HG03135 (cell line): ENCODE results near the gene TLX1.

Source experiments
- ATAC-seq: cut with Tn5 transposase; IDR thresholded peaks from one replicate; pipeline ENCODE4 v1.9.1; 2021; ENCODE audit warnings: mild to moderate bottlenecking, moderate library complexity; ENCODE audit not compliant: unreplicated experiment

The TLX1 gene

GRCh38 chr10:101130984-101131961, at the start of gene TLX1:
TLX1 (plus strand) TSS chr10:101131300; CDS start chr10:101131542, 242 bp downstream.
- no peak for ATAC-seq

DNA sequence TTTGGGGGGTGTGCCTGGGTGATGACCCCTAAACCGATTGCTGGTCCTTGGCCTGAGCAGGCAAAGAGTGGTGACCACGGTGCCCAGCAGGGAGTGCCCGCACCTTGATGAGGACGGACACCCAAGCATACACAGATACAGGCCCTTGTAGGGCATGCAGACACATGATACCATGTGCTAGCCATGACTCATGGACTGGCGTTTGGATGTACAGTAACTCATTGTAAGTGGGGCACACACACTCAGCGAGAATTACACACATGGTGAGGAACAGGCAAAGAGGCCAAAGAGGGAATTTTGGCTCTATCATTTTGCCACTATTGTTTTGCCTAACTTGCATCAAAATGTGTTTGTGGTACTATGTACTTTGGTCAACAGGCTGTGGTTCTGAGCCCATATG, 45.3 kb upstream of the TLX1 start:
- ATAC-seq: no peak

- ATAC-seq: no peak
These were observed 43.7 kb upstream of the TLX1 start for GRCh38 chr10:101087376-101087775.

DNA sequence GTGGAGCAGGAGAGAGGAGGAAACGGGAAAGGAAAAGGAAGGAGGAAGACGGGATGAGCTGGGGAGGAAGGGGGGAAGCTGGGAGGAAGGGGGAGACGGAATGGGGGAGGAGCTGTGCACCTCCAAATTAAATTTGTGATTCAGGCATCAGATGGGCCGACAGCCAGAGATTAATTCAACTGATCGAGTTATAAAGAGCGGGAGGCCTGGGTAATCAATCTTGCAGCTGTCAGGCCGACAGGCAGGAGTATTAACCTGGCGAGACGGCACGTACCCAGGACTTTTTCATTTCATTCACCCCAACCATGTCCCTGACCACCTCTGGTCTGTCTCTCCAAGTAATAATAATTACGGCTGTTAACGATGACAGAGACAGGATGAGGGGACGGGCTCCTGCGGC, 43.1 kb upstream of the TLX1 start:
- ATAC-seq: no peak

- ATAC-seq: no peak
These were observed 41.4 kb upstream of the TLX1 start for GRCh38 chr10:101089520-101090299.

DNA sequence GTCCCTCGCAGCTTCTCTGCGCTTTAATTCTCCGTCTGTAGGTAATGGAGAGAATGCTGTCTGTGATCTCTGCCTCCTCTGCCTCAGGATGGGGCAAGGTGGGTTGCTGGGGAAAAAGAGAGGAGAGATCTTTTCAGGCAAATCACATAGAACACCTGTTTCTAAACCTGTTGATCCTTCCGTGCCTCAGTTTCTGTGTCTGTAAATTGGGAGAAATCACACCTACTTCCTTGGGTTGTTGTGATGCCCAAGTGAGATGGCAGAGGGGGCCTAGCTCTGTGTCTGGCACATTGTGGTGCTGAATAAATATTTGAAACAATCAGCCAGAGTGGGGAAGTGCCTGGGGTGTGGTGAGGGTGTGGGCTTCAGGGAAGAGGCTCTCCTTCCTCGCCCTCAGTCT, 40.5 kb upstream of the TLX1 start:
- ATAC-seq: no peak

DNA sequence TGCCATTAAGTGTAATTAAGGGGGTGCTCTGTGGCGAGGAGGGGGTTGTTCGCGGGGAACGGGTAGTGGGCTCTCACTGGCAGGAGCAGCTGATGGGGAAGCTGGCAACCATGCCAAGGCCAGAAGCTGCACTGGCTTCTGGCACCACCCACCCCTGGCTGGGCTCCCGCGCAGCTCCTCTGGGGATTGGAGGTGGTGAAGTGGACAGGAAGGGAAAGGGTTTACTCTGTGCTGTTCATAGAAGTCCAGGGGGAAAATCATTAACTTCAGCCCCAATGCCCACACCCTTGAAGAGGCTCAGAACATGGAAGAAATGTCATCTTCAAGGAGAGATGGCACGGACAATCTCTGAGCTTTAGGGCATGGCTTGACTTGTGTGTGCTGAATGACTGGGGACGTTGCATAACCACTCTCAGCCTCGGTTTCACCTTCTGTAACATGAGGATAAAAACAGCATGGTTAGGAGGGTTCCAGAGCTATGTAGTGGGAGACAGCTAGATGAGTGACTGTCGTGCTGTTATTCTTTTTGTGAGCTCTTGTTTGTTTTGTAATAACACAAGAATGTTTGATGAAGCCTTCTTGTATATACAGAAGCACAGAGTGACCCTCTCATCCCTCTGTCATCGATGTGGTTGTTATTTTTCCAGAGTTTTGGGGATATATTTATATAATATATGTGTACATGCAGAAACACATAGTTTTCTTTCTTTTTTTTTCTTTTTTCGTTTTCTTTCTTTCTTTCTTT, 39.4 kb upstream of the TLX1 start:
- no peak for ATAC-seq

GRCh38 chr10:101092881-101093354, 38.2 kb upstream of the TLX1 start:
- no peak for ATAC-seq

DNA sequence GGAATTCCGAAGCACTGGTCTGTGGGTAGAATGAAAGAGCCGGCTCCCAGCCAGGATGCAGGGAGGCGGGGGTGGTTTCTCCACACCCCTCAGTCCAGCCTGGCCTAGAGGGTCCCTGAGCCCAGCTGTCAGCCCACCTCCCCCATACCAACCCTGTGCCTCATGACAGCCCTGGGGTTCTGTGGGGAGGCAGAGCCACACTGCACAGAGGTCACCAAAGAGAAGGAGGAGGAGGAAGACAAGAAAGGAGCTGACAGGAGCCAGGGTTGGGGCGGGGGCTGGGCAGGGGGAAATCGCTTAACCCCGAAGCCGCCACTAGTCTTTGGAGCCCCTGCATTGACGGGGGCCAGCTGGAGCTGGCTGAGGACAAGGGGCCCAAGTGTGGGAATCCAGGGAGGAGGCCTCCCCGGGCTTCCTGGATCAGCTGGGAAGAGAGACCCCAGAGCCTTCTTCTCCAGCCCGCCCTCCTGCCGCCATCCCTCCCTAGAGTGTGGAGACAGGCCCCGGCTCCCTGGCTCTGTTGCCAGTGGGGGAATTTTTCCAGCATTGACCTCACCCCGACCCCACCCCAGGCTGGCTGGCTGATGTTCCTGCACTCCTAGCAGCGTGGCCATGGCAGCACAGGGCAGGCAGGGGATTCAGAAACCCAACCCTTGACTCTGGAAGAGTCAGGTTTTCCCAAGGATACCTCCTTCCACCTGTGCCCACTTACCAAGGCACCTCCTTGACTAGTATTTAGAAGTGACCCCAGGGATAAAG, 36.8 kb upstream of the TLX1 start:
- no peak for ATAC-seq

DNA sequence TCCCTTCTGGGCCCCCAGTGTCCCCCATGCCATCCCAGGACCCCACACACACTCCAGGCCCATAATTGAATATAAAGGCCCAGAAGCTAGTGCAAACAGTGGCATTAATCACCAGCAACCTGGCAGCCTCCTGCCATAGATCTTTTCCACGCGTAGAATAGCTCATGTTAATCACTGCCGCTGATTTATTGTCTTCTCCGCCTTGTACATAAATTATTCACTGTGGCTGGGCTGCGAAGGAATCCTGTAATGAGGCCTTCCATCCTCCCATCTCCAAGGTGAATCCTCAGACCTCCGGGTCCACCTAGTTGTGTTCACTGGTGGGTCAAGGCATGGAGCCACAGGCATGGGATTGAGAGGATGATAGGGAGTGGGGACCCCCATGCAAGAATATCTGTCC, 36.1 kb upstream of the TLX1 start:
- no peak for ATAC-seq

DNA sequence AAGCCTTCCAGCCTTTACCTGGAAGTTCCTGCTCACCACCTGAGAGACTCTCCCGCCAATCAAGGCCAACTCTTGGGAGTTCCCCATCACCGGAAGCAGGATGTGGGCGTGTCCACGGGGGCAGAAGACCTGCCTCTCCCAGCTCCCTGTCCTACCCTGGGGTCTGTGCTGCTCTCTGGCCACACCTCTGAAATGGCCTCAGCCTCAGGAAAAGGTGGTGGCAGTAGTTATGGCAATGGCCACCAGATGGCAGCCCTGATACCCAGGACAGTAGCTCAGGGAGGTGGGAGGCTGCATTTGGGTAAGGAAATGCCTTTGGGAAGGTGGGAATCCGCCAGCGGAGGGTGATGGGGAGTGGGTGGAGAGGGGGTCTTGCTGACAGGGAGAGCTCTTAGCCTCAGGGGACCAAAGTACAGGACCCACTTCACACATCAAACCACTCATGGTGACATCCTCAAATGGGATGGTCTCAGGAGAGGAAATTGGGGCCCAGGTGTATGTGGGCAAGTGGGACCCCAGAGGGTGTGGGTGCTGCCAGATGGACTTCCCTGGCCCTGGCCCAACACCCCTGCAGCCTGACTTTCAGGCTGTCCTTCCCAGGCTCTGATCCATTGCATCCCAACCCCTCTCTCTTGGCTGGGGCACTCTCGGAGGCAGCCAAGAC, 35.4 kb upstream of the TLX1 start:
- peak; percentile 71 for ATAC-seq

DNA sequence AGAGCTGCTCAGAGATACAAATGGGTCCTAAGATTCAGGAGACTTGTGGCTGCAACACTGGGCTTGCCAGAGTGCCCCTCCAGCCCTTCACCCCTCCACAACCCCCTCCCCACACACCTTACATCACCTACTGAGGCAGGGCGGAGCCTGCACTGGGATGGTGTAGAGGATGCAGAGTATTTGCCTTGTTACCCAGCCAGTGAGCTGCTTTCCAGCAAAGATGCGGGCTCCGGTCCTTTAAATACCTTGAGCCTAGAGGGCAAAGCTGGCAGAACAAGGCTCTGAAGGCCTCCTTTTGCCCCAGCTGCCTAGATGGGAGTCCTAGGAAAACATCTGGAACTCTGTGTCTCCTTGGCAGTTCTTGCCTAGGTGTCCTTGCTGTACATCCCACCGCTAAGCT, 34.7 kb upstream of the TLX1 start:
- no peak for ATAC-seq

- no peak for ATAC-seq
These were observed 33.2 kb upstream of the TLX1 start for GRCh38 chr10:101097881-101098280.

DNA sequence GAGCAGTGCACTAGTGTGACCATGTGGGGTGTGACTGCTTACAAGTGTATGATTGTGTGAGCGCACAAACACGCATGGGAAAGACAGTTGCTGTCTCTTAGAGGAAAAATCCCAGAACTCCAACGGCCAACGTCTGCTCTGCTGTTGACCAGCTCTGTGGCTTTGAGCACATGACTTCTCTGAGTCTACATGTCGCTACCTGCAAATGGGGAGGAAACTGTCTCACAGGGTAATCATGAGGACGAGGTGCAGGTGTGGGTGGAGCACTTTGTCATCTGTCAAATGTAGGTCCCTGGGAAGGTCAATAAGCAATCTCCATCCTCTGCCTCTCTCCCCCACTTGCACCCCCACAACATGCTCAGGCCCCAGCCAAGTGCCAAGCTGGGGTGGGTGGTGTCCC, 31.2 kb upstream of the TLX1 start:
- ATAC-seq: no peak

DNA sequence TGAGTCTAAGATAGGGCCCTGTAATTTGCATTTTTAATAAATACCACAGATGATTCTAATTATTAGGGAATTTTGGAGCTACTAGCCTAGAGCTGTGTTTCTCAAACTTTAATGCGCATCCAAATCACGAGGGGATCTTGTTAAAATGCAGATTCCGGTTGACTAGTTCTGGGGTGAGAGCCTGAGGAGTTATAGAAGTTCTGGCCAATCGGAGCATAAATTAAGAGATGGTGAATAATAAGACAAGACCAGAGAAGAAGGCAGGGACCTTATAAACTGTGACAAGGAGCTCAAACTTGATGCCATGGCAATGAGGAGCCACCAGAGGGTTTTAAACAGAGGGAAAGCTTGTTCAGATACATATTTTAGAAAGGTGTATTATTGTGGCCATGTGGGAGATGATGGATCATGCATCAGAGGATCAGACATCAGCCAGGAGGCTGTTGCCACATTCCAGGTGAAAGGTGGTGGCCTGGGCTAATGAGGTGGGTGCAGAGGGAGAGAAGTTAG, 29.7 kb upstream of the TLX1 start:
- ATAC-seq: no peak

GRCh38 chr10:101103430-101103829, 27.7 kb upstream of the TLX1 start:
- ATAC-seq: no peak

DNA sequence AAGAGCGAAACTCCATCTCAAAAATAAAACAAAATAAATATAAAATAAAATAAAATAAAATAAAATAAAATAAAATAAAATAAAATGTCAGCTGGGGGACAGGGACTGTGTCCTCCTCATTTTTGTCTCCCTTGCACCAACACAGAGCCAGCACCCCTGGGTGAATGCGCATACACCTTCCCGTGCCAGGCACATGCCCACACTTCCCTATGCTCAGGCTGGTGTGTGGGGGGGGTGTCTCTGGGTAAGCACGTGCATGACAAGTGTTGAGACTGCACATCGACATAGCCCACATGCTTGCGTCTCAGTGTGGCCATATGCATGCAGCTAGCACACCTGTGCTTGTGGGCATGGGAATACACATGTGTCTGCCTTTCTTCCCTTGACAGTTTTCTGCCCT, 24.7 kb upstream of the TLX1 start:
- ATAC-seq: no peak

DNA sequence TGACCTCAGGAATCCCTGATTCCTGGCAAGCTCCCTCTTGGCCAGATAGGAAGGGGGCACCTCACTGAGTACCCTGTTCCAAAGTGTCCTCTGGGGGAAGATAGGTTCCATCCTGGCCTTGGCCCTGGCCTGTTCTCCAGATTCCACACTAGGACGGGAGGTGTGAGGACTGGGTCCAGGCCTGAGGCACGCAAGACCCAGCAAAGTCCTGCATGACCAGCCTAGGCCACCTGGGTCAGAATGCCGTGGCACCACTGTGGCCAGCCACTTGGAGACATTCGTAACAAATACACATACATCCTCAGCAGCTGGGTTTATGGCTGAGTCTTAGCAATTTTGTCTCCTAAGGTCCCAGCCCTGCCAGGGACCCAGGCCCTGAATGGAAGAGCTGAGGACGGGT, 23.3 kb upstream of the TLX1 start:
- ATAC-seq: no peak

DNA sequence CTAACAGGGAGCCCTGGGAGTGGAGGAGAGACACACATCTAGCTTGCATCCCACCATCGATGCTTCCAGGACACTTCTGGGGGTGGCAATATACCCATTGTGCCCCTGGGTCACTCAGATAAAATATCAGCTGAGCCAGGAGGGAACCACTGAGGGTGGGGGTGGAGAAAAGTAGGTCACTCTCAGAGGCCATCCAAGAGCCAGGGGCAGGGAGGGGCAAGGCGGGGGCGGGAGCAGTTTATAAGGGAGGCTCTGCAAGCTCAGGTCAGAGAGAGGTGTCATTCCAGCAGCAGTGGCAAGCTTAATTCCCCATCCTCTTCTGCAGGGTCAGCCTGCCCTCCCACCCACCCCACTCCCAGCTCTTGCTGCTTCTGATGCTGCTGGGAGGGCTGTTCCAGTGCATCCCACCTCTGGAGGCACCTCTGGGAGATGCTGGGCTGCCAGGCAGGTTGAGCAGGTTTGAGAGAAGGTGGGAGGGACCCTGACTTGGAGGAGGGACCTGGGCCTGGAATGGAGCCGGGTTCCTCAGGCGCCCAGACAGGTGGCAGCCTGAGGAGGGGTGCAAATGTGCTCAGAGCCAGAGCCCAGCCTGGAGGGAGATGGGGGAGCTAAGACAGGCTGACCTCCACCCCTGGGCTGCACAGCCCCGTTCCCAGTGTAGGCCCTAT, 20.1 kb upstream of the TLX1 start:
- no peak for ATAC-seq
